Fibroblast of lung (primary cell): ENCODE measurements around the gene NDUFB7.

ENCODE experiments used
- EZH2 ChIP-seq: IDR thresholded peaks from 2 replicates; pipeline ENCODE4 v1.5.1; 2012; ENCODE audit warnings: low read length, control low read depth, mild to moderate bottlenecking; ENCODE audit errors: missing control alignments
- TF ChIP-seq, protein P1 (sequence below), 2 donors: IDR thresholded peaks in 1 of 2; conservative IDR thresholded peaks in 1 of 2; 1 replicate in 1 of 2; 2 replicates in 1 of 2; pipeline ENCODE4 v1.5.1; 2011 to 2012; ENCODE audit warnings: low read length in 2 of 2, control low read depth in 1 of 2, inconsistent platforms in 1 of 2, low read depth in 1 of 2, mild to moderate bottlenecking in 1 of 2

DNA sequence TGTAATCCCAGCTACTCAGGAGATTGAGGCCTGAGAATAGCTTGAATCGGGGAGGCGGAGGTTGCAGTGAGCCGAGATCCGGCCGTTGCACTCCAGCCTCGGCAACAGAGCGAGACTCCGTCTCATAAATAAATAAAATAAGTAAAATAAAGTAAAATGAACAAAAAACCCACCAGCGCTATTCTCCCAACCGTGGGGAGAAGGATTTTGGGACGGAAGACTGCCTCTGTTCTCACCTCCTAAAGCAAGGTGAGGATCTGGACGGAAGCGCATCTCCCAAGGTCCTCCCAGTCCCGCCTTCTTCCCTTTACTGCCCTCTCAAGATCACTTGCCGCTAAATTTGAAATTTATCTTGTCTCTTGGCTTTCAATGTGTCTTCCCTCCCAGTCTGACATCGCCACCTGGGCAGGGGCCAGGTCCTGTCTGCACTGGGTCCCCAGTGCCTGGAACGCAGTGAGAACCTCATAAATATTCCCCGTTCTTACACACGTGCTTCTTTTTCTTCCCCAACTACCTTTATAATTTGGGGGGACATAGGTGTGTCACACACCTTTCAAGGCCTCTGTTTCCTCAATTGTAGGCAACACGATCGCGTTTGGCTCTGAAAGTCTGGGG, 52.5 kb downstream of the NDUFB7 start:
- TF ChIP-seq, protein P1, sequence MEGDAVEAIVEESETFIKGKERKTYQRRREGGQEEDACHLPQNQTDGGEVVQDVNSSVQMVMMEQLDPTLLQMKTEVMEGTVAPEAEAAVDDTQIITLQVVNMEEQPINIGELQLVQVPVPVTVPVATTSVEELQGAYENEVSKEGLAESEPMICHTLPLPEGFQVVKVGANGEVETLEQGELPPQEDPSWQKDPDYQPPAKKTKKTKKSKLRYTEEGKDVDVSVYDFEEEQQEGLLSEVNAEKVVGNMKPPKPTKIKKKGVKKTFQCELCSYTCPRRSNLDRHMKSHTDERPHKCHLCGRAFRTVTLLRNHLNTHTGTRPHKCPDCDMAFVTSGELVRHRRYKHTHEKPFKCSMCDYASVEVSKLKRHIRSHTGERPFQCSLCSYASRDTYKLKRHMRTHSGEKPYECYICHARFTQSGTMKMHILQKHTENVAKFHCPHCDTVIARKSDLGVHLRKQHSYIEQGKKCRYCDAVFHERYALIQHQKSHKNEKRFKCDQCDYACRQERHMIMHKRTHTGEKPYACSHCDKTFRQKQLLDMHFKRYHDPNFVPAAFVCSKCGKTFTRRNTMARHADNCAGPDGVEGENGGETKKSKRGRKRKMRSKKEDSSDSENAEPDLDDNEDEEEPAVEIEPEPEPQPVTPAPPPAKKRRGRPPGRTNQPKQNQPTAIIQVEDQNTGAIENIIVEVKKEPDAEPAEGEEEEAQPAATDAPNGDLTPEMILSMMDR (conservative IDR thresholded peaks at IDR 0.05 in 1 of 2, IDR thresholded peaks at IDR 0.05 in 1 of 2; ENCODE audit: low read depth in 1 of 2, low read length in 2 of 2), result no peak
- no peak for TF ChIP-seq EZH2
